HG02642 (cell line): ENCODE measurements around the gene PTPRM.
"Not testable (repeated sequence)": the region's sequence is repeated elsewhere in the genome, so short reads cannot be mapped to it uniquely, and the experiment has no call there.

Experiments used
- ATAC-seq: cut with Tn5 transposase; IDR thresholded peaks from one replicate; pipeline ENCODE4 v1.9.1; 2021; ENCODE audit warnings: mild to moderate bottlenecking; ENCODE audit not compliant: unreplicated experiment, poor library complexity

The PTPRM gene

DNA sequence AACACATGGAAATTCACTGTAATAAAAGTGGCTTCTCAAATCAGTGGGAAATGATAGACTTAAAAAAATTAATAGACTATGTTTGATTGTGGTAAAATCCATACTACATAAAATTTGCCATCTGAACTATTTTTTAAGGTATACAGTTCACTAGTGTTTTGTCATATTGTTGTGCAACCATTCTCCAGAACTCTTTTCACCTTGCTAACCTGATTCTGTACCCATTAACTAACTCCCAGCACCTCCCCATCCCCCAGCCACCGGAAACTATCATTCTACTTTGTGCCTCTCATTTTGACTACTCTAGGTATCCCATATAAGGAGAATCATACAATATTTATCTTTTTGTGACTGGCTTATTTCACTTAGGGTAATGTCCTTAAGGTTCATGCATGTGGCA, 153.3 kb downstream of the PTPRM start:
- no peak for ATAC-seq

DNA sequence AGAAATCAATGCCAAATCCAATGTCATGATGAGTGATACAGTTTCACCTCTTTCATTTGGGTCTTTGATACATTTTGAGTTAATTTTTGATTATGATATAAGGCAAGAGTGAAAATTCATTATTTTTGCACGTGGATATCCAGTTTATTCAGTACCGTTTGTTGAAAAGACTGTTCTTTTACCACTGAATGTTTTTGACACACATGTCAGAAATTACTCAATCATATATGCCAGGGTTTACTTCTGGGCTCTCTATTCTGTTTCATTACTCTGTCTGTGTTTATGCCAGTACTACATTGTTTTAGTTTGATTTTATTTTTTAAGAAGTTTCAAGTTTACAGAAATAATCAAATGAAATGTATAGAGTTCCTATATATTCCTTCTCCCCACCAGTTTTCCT, 154.4 kb downstream of the PTPRM start:
- no peak for ATAC-seq

DNA sequence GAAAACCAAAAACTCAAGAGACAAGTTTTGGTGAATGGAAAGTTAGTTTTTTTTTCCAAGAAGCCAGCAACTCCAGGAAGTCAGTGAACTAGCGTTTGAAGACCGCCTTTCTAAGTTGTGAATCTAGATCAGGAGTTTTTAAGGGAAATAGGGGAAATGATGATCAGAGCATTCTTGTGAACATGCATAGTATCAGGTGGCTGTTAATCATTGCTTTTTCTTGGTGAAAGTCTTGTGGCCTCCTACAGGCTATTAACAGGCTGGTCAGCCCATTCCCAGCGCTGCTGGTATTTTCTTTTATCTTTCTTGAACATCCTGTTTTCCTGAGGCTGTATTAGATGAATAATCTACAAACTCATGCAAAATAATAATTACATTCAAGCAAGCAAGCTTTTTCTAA, 155.8 kb downstream of the PTPRM start:
- no peak for ATAC-seq

DNA sequence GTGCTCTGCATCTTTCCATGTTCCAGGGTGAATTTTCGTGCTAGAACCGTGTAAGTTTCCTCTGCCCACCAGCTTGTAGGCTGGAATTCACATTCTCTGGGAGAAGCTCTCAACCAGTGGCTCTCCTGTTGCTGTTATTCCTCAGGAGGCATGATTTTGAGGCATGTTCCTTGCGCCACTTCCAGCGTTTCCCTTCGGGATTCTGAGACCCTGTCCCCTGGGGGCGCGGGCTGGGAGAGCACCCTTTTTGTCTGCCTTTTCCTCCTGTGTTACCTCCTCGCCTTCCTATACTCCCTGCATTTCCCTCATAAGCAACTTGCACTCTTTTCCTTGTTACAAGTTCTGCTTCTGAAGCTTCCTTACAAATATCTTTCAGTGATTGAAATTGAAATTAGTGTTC, 156.4 kb downstream of the PTPRM start:
- no peak for ATAC-seq

DNA sequence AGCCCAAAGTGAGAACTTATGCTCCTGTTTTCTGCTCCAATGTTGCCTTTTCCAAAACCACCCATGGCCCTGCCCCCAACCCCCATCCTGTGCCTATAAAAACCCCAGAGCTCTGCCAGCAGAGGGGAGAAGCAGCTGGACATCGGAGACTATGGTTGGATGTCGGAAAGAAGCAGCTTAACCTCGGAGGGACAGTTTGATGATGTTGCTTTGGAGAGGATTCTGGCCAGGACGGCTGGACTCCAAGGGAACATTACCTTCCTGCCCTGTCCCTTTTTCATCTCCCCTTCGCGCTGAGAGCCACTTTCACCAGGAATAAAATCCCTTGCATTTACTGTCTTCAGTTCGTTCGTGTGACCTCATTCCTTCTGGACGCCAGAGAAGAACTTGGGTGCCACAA, 158.4 kb downstream of the PTPRM start:
- no peak for ATAC-seq

DNA sequence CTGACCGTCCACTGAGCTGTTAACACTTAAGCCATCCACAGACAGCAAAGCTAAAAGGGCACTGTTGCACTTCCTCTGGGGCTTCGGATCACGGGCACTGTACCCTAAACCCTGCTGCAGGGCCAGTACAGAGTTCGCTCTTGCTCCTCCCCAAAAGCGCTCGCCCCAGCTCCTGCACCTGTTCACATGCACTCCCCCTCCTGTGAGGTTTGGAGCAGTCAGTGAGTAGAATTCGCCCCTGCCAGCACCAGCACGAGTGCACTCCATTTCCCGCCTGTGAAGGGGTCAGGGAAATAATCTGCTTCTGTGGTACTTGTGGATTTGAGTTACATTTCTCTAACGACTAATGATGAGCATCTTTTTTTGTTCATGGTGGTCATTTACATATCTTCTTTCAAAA, 158.8 kb downstream of the PTPRM start:
- no peak for ATAC-seq

DNA sequence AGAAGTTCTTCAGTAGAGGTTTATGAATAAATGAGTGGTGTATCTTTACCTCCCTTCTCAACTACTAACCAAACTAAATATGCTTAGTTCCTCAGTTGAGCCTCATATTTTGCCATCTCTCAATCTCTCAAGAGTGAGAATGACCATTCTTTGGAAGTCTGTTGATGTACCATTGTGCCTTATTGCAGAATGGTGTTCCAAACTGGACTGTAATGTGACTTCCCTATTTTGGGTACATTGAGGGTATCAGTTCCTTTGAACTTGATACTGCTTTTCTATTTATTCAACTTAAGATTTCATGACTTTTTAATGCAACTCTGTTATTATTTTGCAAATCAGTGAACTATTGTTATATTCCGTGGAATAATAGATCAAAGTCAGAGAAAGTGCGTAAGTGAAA, 159.4 kb downstream of the PTPRM start:
- ATAC-seq: no peak

DNA sequence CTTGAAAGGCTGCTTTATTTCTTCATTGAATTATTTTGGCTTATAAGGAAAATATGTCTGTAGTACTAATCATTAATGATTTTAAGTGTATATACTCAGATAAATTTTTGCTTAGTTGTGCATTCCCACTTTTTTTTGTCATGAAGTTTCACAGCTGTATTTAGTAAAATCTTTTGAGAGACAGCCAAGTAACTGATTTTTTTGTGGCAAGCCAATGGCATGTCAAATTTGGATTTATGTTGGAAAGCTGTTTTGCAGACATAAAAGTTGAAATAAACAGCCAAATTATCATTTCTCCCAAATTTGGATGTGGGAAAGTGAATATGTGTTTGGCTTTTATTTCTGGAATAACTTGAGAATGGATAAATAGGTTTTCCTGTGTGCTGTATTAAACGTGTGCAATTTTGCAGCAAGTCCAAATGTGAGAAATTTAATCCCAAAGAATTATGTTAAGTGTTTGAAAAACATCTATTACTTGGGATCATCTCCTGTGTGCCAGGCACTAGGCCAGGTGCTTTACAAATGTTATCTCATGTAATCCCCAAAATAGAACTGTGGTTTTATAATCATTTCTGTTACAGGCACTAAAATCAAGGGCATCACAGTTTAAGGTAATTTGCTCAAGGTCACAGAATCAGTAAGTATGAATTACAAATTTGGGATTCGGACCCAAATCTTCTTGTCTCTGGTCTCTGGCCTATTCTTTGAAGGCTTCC, 160.4 kb downstream of the PTPRM start:
- no peak for ATAC-seq

DNA sequence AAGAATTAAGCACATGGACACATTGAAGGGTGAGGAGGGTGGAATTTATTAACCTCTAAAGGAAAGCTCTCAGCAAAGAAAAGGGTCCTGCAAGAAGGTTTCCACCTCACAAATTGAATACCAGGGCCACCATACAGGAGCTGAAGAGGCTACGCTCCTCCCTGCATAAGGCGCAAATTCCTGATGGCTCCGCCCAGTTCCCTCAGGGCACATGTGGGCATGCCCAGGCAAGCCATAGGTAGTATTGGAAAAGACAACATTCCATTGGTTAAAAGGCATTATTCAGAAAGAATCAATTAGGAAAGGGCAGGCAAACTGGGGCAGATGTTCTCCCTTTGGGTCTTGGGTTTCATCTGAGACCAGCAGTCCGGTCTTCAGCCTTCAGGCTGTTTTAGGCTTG, 161.2 kb downstream of the PTPRM start:
- no peak for ATAC-seq

DNA sequence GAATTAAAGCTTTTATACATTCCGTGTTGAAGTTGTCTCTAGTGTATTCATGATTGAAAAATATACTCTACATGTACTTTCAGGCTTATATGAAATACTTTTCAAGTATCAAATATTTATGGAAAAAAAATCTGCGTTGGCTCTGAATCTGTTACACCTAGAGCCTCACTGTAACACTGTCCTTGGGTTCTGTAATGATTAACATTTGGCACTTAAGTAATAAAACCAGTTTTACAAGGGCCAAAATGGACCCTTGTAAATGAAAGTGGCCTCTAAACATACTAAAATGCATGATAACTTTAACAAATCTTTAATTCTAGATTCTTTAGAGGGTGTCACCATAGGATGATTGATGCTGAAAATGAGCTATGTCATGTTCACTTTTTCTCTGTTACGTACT, 162.8 kb downstream of the PTPRM start:
- ATAC-seq: no peak

DNA sequence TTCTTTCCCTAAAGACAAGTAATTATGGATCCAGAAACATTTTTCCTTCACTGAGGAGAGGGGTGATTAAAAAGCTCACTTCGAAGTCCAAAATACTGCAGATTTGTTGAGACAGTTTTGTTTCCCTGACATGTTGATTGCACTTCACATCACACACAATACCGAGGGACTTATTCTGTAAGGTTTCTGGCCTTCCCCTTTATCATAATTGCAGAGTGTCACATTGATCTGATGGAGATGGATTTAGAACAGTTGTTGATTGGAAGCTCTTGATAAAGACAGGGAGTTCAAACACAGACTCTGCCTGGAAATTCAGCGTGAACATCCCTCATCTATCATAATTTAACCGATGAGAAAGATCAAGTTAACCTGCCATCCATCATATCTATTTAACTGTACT, 163.6 kb downstream of the PTPRM start:
- no peak for ATAC-seq

DNA sequence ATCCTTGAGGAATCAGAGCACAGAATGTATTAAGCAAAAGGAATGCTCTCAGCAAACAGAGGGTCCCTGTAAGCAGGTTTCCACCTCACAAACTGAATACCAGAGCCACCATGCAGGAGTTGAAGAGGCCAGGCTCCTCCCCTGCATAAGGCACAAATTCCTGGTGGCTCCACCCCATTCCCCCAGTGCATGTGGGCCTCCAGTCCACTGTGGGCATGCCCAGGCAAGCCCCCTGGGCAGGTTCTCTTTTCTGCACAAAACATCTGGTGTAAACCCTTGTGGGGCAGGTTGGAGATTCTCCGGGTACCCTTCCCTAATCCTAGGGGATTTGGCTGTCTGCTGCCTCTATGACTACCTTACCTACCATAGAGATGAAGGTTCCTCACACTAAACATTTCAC, 166.5 kb downstream of the PTPRM start:
- no peak for ATAC-seq

DNA sequence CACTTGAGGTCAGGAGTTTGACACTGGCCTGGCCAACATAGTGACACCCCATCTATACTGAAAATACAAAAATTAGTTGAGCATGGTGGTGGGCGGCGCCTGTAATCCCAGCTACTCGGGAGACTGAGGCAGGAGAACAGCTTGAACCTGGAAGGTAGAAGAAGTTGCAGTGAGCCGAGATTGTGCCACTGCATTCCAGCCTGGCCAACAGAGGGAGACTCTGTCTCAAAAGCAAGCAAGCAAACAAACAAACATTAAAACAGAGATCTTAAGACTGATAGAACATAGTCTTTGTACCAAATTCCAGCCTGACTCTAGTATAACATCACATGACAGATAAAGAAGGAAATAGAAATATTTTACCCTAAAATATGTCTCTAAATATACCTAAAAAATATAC, 168.1 kb downstream of the PTPRM start:
- ATAC-seq: no peak

DNA sequence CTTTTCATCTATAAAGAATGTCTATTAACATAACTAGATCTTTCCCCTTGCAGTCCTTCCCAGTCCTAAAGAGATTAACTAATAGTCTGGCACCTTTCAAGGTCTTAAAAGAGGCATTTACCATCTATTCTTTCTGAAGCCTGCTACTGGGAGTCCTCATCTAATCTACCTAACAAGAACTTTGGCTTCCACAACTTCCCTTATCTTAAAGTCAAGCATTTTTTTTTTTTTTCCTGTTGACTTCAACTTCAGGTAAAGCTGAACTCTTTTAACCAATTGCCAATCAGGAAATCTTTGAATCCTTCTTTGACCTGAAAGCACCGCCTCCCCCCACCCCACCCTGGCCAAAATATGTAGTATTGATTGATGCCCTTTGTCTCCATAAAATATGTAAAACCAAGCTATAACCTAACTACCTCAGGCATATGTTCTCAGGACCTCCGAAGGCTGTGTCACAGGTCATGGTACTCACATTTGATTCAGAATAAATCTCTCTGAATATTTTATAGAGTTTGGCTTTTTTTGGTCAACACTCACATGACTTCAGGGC, 168.6 kb downstream of the PTPRM start:
- no peak for ATAC-seq

DNA sequence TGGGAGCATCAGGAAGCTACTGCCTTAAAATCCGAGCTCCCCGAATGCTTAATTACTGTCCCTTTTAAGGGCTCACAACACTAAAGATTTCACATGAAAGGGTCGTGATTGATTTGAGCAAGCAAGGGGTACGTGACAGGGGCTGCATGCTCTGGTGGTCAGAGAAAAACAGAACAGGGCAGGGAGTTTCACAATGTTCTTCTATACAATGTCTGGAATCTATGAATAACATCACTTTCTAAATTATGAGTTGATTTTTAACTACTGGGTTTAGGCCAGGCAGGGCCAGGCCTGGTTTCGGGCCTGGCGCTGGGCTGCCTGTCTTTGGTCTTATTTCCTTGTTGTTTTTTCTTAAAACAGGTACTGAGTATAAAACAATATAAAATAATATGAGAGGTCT, 169.4 kb downstream of the PTPRM start:
- not testable (repeated sequence) for ATAC-seq

DNA sequence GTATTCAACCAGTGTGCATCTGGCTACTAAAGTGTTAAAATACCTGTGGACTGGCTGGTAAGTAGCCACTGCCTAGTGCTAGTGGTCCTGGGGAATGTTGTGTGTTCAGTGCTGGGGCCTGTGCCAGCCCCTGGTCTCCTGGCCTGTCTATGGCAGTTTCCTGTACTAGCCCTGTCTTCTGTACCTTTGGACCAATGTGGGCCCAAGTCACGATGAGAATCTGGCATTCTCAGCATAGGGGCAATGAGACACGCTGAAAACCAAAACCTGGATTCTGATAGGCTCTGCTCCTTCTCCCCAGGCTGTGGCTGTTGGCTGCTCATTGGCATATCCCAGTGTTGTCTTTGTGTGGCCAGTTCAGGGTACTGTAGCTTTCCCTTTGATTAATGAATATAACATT, 170.4 kb downstream of the PTPRM start:
- no peak for ATAC-seq

DNA sequence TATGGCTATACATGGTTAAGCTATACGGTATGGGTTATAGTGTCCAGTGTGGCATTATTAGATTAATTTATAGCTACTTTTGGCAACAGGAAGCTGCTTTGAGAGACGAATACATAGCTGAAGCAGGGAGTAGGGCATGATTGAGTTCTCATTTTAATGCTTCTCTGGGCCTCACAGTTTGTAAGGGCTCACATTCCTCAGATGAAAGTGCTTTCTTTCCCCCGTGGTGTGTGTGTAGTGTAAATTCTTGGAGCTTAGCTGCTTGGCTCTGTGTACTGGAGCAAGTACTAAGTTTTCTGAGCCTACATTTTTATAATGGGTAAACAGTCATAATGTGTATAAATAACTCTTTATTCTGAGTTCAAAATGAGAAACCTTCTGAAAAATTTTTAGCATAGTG, 173.7 kb downstream of the PTPRM start:
- ATAC-seq: no peak

DNA sequence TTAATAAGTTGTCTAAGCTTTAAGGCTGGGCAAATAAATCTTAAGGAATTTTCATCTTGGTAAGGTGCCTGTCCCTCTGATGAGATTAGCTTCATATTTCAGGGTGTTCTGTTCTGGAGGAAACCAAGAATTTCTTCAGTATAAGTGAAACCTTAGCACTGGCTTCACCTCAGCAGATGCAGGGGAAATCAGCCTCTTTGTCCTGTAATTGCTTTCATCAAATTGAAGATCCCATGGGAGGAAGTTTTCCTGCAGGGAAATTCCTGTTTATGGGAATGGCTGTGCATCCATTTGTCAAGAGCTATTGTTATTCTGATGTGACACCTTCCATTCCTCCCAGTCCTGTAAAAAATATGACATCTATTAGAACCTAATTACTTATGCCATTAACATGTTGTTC, 174.5 kb downstream of the PTPRM start:
- ATAC-seq: no peak

DNA sequence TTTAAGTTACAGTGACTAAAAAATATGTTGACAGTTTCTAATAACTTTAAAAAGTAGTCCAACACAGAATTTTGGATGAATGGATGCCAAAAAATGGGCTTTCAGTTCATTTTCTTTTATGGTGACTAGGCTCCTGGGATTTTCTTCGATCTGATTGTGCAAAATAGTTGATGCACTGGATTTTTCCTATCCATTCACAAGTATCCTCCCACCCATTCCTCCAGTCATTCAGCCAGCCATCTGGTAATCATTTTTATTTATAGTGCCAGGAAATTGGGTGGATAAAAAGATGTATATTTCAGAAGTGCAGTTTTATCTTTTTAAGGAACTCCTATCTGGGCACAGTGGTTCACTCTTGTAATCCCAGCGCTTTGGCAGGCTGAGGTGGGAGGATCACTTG, 175.1 kb downstream of the PTPRM start:
- no peak for ATAC-seq

DNA sequence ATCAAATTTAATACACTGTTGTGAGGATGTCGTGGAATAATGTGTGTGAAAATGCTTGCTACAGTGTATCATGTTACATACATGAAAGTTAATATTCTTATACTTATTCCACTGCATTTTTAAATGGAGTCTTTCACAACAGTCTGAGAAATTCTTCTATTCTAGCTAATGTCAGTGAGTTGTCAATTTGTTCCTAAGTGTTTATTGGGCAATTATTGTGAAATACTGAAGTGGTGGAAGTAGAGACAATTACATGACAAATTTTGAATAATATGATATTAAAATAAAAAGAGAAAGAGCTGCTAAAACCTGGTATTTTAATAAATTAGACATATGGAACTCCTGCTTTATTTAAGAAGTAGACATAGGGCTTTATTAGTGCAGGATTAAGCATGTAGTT, 176.1 kb downstream of the PTPRM start:
- no peak for ATAC-seq

DNA sequence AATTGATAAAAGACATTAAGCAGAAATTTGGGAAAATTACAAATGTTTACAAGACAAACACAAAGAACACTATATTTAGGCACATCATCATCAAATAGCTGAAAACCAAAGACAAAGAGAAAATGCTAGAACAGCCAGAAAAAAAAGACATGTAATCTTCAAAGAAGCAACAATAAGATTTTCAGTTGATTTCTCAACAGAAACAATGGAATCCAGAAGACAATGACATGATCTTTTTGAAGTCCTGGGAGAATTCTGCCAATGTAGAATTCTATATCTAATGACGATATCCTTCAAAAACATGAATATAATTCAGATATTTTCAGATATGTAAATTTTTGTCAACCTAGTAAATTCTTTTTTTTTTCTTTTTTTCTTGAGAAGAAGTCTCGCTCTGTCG, 179.0 kb downstream of the PTPRM start:
- no peak for ATAC-seq

DNA sequence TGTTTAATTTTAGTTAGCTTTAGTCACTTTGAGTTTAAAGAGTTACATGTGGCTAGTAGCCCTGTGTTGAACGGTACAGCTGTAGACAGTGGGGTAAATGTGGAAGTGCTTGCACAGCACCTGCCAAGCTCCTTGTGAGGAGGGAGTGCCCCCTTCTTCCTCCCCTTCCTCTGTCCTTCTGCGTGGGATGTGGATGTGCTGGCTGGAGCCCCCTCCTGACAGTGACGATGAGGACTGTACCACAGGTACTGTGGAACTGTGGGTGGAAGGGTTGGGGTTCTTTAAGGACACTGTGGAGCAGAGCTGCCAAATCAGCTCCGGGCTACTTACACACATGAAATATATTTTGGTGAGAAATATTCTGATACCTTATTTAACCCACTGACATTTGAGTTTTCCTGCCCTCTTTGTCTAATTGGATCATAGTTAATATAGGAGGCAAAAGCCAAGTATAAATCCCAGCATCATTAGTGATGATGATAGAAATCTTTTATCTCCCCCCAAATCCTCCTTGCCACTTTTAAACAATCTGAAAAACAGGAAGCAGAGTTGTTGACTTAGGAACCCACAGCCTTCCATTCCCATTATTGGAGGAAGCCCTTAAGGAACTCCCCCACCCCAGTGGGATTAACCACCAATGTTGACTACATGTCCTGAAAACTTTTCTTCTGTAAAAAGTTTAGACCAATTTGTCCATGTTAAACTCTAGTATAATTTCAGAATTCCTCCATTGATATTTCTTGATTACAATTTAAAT, 181.3 kb downstream of the PTPRM start:
- ATAC-seq: no peak
